Coronary artery (tissue), 2 donors: Measurements from ENCODE around the gene SMPX.

ENCODE experiments used
- DNase-seq: peaks from one replicate; pipeline ENCODE4 v3.0.0-alpha.2; 2017; ENCODE audit warnings: low spot score
- H3K27ac ChIP-seq, 2 donors: fragments of 200-600 bp; sonication (generic); one replicate each; pipeline ENCODE4 v1.5.1; 2016 to 2019
- H3K4me3 ChIP-seq: fragments of 200-600 bp; sonication (generic); 2 replicates; pipeline ENCODE4 v1.5.1; 2016; ENCODE audit warnings: mild to moderate bottlenecking, moderate library complexity
- TF ChIP-seq, protein P1 (sequence below): fragments of 200-600 bp; sonication (generic); IDR thresholded peaks from one replicate; pipeline ENCODE4 v1.5.1; 2019; ENCODE audit warnings: antibody characterized with exemption

The SMPX gene

DNA sequence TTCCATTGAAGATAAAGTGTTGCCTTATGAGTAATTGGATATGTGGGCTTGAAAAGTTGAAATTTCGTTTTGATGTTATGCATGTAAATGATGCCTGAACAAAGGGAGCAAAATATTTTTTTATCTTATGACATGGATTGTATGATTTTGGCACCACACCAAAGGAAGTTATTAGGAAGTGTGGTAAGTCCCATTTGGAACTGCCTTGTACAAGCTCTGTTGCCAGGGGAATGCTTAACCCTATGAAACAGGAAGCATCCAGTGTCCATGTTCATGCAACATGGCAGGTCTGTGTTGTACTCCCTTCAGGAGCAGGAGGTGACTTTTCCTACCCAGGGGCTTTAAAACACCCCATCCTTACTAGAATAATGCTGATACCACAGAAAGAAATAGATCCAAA is 13.2 kb downstream of the SMPX start:
- Histone ChIP-seq H3K4me3 (no peak overlapping the region), H3K27ac (no peak overlapping the region)
- TF ChIP-seq, protein P1, sequence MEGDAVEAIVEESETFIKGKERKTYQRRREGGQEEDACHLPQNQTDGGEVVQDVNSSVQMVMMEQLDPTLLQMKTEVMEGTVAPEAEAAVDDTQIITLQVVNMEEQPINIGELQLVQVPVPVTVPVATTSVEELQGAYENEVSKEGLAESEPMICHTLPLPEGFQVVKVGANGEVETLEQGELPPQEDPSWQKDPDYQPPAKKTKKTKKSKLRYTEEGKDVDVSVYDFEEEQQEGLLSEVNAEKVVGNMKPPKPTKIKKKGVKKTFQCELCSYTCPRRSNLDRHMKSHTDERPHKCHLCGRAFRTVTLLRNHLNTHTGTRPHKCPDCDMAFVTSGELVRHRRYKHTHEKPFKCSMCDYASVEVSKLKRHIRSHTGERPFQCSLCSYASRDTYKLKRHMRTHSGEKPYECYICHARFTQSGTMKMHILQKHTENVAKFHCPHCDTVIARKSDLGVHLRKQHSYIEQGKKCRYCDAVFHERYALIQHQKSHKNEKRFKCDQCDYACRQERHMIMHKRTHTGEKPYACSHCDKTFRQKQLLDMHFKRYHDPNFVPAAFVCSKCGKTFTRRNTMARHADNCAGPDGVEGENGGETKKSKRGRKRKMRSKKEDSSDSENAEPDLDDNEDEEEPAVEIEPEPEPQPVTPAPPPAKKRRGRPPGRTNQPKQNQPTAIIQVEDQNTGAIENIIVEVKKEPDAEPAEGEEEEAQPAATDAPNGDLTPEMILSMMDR = no peak
- no peak for DNase-seq

DNA sequence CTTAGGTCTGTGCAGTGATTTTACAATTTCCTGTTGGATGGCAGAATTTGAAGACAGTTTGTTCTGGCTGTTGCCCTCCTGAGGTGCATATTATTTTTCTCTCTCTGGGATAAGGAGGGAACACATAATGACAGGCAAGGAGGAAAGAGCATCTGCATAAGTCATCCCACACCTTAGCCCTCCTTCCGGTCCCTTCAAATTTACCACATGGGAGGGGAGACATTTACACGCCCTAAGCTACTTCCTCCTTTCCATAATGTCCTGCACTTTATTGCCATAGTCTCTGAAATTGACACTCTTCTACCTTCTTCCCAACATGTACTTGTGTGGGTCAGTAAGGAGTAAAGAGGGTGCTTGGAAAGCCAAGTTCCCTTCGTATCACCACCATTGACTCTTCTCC is 13.9 kb downstream of the SMPX start:
- TF ChIP-seq, protein P1 = no peak
- Histone ChIP-seq H3K27ac (no peak overlapping the region), H3K4me3 (no peak overlapping the region)
- no peak for DNase-seq

DNA sequence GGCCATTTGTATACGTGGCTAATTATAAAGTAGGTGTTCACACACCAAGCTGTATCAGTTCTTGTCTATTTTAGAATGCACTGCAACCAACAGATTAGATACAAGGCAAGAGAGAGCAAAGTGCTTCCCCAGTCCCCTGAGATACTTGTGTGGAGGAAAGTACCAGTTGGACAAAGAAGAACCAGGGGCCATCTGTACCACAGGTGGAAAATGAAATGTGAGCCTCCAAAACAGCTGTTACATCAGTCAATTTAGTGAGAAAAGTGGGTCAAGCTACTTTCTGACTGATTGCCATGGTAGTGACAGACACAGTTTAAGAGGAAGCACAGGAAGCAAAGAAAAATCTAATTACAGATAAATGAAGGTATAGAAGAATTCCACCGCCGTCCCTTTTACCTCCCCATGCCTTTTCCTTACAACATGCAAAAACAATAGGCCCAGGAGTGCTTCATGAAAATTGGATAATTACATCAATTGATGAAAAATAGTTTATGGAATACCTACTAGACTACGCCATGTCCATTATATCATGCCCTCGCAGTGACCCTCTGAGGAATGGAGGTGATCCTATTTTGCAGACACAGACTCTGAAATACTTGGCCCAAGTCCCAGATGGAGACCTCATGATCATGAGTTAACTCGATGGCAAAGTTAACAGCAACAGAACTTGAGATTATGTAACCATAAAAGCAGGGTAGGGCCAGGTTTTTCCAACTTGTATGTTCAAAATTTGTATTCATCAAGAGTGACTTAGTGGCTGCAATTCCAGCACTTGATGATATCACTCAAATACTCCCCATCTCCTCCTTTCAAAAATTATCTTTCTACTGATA is 15.8 kb downstream of the SMPX start:
- H3K27ac ChIP-seq = no peak overlapping the region
- TF ChIP-seq, protein P1 = no peak
- no peak overlapping the region for H3K4me3 ChIP-seq
- no peak for DNase-seq

DNA sequence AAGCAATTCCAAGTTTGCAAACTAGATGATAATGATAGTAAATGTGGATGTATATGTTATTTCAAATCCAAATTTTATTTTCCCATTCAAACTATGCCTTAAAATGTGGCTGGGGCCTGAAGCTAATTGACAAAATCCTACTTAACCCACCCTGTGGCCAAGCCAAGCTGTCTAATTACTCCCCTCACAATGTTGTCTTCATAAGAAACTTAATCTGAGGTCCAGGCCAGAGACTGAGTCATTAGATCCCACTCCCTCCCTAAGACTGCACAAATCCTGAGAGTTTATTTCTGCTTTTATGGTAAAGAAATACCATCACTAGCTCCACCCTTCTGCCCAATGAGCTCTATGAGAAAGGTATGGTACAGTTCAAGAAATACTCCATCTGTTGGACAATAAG is 16.6 kb downstream of the SMPX start:
- TF ChIP-seq, protein P1 = no peak
- Histone ChIP-seq H3K4me3 (no peak overlapping the region), H3K27ac (no peak overlapping the region)
- no peak for DNase-seq

DNA sequence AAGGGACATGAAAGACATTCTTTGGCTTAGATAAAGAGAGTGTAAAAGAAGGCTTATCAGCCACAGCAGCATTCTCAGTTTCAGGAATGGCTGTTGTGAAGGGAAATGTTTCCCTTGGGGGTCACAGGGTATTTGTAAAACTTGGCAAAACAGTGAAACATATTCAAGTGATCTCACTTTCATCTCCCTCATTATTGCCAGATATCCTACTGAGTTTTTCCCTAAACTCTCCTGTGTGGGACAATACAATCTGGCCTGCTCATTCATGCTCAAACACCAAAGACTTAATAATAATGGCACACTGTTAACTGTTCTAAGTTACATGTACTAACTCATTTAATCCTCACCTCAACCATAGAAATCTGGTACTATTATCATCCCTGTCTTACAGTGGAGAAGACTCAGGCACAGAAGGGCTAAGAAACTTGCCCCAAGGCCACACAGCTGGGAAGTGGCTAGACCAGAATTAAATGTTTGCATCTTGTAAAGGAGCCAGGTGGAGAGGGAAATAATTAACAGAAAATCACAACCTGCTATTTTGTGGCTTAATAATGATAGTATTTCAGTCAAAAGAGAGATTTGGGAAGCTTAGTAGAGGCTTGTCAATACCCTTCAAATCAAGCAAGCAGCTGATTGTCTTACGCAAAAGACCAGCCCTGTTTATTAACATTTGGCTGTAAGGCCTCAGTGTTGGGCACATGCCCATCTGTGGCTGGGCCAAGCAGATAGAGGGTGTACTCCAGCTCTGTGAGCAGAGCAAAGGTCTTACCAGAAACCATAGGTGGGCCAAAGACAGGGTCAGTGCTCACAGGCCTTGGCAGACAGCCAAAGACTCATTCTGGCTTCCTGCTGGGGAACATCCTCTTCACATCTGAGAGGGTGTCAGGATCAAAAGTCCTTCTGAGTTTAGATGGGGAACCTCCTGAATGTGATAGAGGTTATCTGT is 17.3 kb downstream of the SMPX start:
- DNase-seq = no peak
- Histone ChIP-seq H3K4me3 (no peak overlapping the region), H3K27ac (no peak overlapping the region)
- TF ChIP-seq, protein P1 = no peak

DNA sequence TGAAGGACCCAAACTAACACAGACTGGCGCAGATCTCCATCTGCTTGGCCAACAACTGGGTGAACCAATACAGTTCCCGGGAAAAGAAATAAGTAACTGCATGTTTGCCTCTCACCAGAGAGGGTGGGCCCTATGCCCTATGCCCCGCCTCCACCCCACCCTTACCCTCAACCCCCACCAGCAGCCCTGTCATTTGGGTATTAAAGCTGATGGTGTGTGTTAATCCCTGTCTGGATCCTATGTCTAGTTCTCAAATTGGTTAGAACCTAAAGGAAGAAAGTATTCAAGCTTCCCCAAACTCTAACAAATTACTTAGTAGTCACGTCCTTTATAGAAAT is 19.0 kb downstream of the SMPX start:
- Histone ChIP-seq H3K27ac (no peak overlapping the region), H3K4me3 (no peak overlapping the region)
- TF ChIP-seq, protein P1 = no peak

More for the DNA sequence above, 19.0 kb downstream of the SMPX start:
- no peak for DNase-seq
